HepG2 (cell line): ENCODE data around the gene MYO1C. TPM values are rescaled to one million over a fixed set of nuclear protein-coding genes. Genes with fewer than 3 reads are reported as not detected.
A peak's percentile ranks its signal among the peaks of the same experiment; 100 is the strongest.

ENCODE experiments used
- HMGXB4 ChIP-seq, 2 experiments: sonication (generic) in 1 of 2; formaldehyde crosslinking in 1 of 2; IDR thresholded peaks; 2 replicates each; pipeline versions ENCODE4 v1.4.0 to v1.6.1; 2018 to 2020; ENCODE audit warnings: missing genetic modification reagents in 2 of 2, borderline replicate concordance in 1 of 2, low read depth in 1 of 2, mild to moderate bottlenecking in 1 of 2, missing biosample characterization in 1 of 2
- KMT2B ChIP-seq: IDR thresholded peaks from 2 replicates; pipeline ENCODE4 v1.6.1; 2016; ENCODE audit warnings: missing genetic modification reagents, missing compliant biosample characterization
- NFYB ChIP-seq: sonication (generic); formaldehyde crosslinking; IDR thresholded peaks from 2 replicates; pipeline ENCODE4 v1.4.0; 2020; ENCODE audit warnings: missing genetic modification reagents
- REST ChIP-seq, 2 experiments: IDR thresholded peaks; 2 replicates each; pipeline ENCODE4 v1.6.1; 2011 to 2012; ENCODE audit warnings: low read length in 2 of 2, borderline replicate concordance in 1 of 2, low read depth in 1 of 2, mild to moderate bottlenecking in 1 of 2, moderate library complexity in 1 of 2
- SIN3B ChIP-seq: fragments of 150-350 bp; IDR thresholded peaks from 2 replicates; pipeline ENCODE4 v1.6.1; 2014; ENCODE audit warnings: low read length
- SOX13 ChIP-seq, 3 experiments: fragments of 450-650 bp in 1 of 3; sonication (generic) in 1 of 3; formaldehyde crosslinking in 1 of 3; IDR thresholded peaks in 2 of 3; conservative IDR thresholded peaks in 1 of 3; 2 replicates each; pipeline versions ENCODE4 v1.5.0 to v1.6.1; 2016 to 2020; ENCODE audit warnings: antibody characterized with exemption in 1 of 3, mild to moderate bottlenecking in 1 of 3, missing compliant biosample characterization in 1 of 3, missing genetic modification reagents in 1 of 3, moderate library complexity in 1 of 3
- ZFP36L1 ChIP-seq: sonication (generic); formaldehyde crosslinking; IDR thresholded peaks from 2 replicates; pipeline ENCODE4 v1.8.0; 2022; ENCODE audit warnings: mild to moderate bottlenecking, missing genetic modification reagents, moderate library complexity
- ZNF354B ChIP-seq: sonication (generic); formaldehyde crosslinking; IDR thresholded peaks from 2 replicates; pipeline ENCODE4 v1.8.0; 2022; ENCODE audit warnings: mild to moderate bottlenecking, missing genetic modification reagents
- ZNF383 ChIP-seq: sonication (generic); formaldehyde crosslinking; IDR thresholded peaks from 2 replicates; pipeline ENCODE4 v1.4.0; 2020; ENCODE audit warnings: missing genetic modification reagents, mild to moderate bottlenecking, borderline replicate concordance
- polyA plus RNA-seq, 8 experiments: library from polyadenylated mRNA; depleted of rRNA in 3 of 8; stranded (reverse) in 7 of 8; unstranded in 1 of 8; fragments of >200 nt; fragmentation: Illumina TruSeq in 4 of 8; extraction: Trizol in 4 of 8; gene quantifications; 2 replicates each; pipeline versions ENCODE4 v1.2.1 to v1.2.3, GENCODE V29; 2011 to 2016; ENCODE audit warnings: low read depth in 4 of 8, missing spikeins in 1 of 8, mixed read lengths in 1 of 8; ENCODE audit not compliant: insufficient read depth in 1 of 8
- total RNA-seq, 5 experiments: library from RNA; depleted of rRNA; stranded (reverse); fragments of >200 nt; fragmentation: Illumina TruSeq; extraction: Trizol; gene quantifications; 2 replicates each; pipeline ENCODE4 v1.2.3, GENCODE V29; 2016; ENCODE audit warnings: low read depth in 1 of 5
- TF ChIP-seq, protein P1 (sequence below): sonication (generic); formaldehyde crosslinking; IDR thresholded peaks from 2 replicates; pipeline ENCODE4 v1.4.0; 2020; ENCODE audit warnings: missing genetic modification reagents
- TF ChIP-seq, protein P2 (sequence below): sonication (generic); formaldehyde crosslinking; IDR thresholded peaks from 2 replicates; pipeline ENCODE4 v1.4.0; 2020; ENCODE audit warnings: missing genetic modification reagents, borderline replicate concordance
- TF ChIP-seq, protein P3 (sequence below): sonication (generic); formaldehyde crosslinking; IDR thresholded peaks from 2 replicates; pipeline ENCODE4 v1.5.0; 2020; ENCODE audit warnings: mild to moderate bottlenecking, low read depth, missing genetic modification reagents, borderline replicate concordance

Gene MYO1C
- total and polyA plus RNA-seq, 2 of the 13 experiments (the other 11 are each of a cell fraction or from before 2014, with no cell fraction given): 22.7 to 40.8 TPM

DNA sequence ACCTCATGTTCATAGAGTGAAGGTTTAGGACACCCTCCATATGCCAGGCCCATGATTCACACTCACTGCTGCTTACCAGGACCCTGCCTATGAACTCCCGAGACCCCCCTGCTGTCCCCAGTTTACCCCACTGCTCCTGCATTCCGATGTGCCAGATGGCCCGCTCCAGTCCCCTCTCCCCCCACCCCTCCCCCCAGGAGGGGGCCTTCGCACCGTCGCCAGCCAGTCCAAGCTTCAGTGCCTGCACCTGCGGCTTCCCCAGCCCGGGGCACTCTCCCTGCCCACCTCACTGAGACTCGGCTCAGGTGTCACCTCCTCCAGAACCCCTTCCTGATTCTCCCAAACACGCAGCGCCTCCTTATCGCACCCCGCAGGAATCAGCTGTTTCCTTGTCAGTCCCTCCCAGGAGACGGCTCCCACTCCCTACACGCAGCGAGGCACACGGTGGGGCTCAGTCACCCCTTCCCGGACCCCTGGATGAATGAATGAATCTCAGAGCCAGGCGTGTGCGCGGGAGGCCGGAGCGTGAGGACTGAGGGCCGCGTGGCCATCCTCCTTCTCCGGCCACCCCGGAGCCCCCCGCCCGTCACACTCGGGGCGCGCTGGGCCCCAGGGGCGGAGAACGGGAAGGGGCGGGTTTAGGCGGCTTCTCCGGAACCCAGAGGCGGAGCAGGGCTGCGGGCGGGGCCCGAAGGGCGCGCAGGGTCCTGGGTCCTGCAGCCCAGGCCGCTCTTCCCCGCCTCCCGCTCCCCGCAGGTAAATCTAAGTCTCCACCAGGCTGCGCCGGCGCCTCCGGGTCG, 1.6 kb downstream of the MYO1C start (continued):
- TF ChIP-seq NFYB (CRISPR knock-in tag) (no peak), HMGXB4 (CRISPR knock-in tag; IDR thresholded peaks at IDR 0.05; ENCODE audit: borderline replicate concordance in 1 of 2, low read depth in 1 of 2) (peak in 1 of 2 experiments; percentile 47; a peak in 1 of 4 replicates), SOX13 (IDR thresholded peaks at IDR 0.05) (no peak), SOX13 (CRISPR knock-in tag; conservative IDR thresholded peaks at IDR 0.05 in 1 of 2, IDR thresholded peaks at IDR 0.05 in 1 of 2) (peak in 1 of 2 experiments; percentile 23; a peak in 1 of 4 replicates), SIN3B (no peak), ZNF383 (CRISPR knock-in tag) (no peak), REST (IDR thresholded peaks at IDR 0.05; ENCODE audit: borderline replicate concordance in 1 of 2, low read depth in 1 of 2, low read length in 2 of 2) (no peak), ZNF354B (CRISPR knock-in tag) (no peak), ZFP36L1 (0 out of 2 replicates have a peak, but pooled peaks have one; percentile 17), KMT2B (CRISPR knock-in tag) (0 out of 2 replicates have a peak, but pooled peaks have one; percentile 23)
- TF ChIP-seq, protein P1, sequence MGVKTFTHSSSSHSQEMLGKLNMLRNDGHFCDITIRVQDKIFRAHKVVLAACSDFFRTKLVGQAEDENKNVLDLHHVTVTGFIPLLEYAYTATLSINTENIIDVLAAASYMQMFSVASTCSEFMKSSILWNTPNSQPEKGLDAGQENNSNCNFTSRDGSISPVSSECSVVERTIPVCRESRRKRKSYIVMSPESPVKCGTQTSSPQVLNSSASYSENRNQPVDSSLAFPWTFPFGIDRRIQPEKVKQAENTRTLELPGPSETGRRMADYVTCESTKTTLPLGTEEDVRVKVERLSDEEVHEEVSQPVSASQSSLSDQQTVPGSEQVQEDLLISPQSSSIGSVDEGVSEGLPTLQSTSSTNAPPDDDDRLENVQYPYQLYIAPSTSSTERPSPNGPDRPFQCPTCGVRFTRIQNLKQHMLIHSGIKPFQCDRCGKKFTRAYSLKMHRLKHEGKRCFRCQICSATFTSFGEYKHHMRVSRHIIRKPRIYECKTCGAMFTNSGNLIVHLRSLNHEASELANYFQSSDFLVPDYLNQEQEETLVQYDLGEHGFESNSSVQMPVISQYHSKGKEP (CRISPR knock-in tag): no peak
- TF ChIP-seq, protein P2, sequence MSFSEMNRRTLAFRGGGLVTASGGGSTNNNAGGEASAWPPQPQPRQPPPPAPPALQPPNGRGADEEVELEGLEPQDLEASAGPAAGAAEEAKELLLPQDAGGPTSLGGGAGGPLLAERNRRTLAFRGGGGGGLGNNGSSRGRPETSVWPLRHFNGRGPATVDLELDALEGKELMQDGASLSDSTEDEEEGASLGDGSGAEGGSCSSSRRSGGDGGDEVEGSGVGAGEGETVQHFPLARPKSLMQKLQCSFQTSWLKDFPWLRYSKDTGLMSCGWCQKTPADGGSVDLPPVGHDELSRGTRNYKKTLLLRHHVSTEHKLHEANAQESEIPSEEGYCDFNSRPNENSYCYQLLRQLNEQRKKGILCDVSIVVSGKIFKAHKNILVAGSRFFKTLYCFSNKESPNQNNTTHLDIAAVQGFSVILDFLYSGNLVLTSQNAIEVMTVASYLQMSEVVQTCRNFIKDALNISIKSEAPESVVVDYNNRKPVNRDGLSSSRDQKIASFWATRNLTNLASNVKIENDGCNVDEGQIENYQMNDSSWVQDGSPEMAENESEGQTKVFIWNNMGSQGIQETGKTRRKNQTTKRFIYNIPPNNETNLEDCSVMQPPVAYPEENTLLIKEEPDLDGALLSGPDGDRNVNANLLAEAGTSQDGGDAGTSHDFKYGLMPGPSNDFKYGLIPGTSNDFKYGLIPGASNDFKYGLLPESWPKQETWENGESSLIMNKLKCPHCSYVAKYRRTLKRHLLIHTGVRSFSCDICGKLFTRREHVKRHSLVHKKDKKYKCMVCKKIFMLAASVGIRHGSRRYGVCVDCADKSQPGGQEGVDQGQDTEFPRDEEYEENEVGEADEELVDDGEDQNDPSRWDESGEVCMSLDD: peak; percentile 87
- TF ChIP-seq, protein P3, sequence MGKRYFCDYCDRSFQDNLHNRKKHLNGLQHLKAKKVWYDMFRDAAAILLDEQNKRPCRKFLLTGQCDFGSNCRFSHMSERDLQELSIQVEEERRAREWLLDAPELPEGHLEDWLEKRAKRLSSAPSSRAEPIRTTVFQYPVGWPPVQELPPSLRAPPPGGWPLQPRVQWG: no peak
